GM10266 (cell line): ENCODE measurements around the gene GREB1L.

ENCODE experiments used
- DNase-seq: peaks from one replicate; pipeline ENCODE4 v3.0.0; 2012; ENCODE audit errors: extremely low spot score
- CTCF ChIP-seq: IDR thresholded peaks from 2 replicates; pipeline ENCODE4 v1.5.1; 2012; ENCODE audit warnings: mild to moderate bottlenecking, low read depth; ENCODE audit not compliant: control insufficient read depth, insufficient read depth; ENCODE audit errors: missing control alignments

Gene GREB1L

GRCh38 chr18:21335927-21336488 is 94.0 kb downstream of the GREB1L start:
- TF ChIP-seq CTCF: no peak
- no peak for DNase-seq

- no peak for TF ChIP-seq CTCF
Observed at GRCh38 chr18:21336846-21337245, 94.8 kb downstream of the GREB1L start.

GRCh38 chr18:21341141-21341540 is 99.1 kb downstream of the GREB1L start:
- DNase-seq: no peak
- no peak for TF ChIP-seq CTCF

More at GRCh38 chr18:21336846-21337245, 94.8 kb downstream of the GREB1L start:
- no peak for DNase-seq

GRCh38 chr18:21342372-21342771 is 100.3 kb downstream of the GREB1L start:
- no peak for DNase-seq
- no peak for TF ChIP-seq CTCF

GRCh38 chr18:21344860-21345259 is 102.8 kb downstream of the GREB1L start:
- no peak for DNase-seq
- TF ChIP-seq CTCF: no peak

GRCh38 chr18:21345840-21346239 is 103.8 kb downstream of the GREB1L start:
- no peak for DNase-seq
- TF ChIP-seq CTCF: no peak

GRCh38 chr18:21359746-21360145 is 117.7 kb downstream of the GREB1L start:
- TF ChIP-seq CTCF: no peak
- no peak for DNase-seq
